Measurements from ENCODE around the gene CTXND1. TPM values are rescaled to one million over a fixed set of nuclear protein-coding genes. Genes with fewer than 3 reads are reported as not detected.

The CTXND1 gene
- total RNA-seq, 2 experiments from 2014 or later: not detected

DNA sequence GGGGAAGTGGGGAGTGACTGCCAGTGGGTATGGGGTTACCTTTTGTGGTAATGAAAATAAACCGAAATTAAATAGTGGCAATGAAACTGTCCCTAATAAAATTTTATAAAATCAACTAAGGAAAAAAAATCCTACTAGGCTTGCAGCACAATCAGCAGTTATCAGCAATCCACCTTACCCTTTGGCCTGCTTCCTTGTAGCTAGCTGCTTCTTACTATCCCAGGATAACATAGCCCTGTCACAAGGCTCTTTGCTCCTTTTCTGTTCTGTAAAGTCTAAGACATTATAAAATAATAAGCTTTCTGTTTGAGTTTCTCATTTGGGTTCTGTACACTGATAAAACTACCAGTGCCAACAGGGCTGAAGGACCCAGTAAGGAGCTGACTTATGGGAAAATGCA is 23.0 kb upstream of the CTXND1 start:
- ChIA-PET CTCF (no interaction called here), POLR2A (no interaction called here)
- no peak overlapping the region for H3K27ac Mint-ChIP-seq

DNA sequence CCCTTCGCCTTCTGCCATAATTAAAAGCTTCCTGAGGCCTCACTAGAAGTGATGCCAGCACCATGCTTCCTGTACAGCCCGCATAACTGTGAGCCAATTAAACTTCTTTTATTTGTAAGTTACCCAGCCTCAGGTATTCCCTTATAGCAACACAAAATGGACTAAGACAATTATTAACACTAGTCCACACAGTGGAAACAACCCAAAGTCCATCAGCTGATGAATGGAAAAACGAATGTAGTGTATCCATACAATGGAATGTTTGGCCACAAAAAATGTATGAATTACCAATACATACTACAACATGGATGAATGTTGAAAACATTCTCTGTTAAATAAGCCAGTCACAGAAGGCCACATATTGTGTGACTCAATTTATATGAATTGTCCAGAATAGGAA is 22.5 kb upstream of the CTXND1 start:
- Mint-ChIP-seq H3K9me3 (ENCODE audit: low read depth) (no peaks in the 10 kb centered on the region), H3K27me3 (peaks cover 4% of the 10 kb centered on the region), H3K36me3 (ENCODE audit: low read depth) (no peaks in the 10 kb centered on the region), H3K4me1 (no peaks in the 10 kb centered on the region), H3K4me3 (no peak overlapping the region), H3K27ac (no peak overlapping the region)
- POLR2A ChIA-PET: no interaction called here
- ATAC-seq (no peak), DNase-seq (no peak)
- CTCF ChIA-PET: no interaction called here
- intact Hi-C loops (cut with DNase I, micrococcal nuclease): no loop called here

More for the DNA sequence above, 23.0 kb upstream of the CTXND1 start:
- ATAC-seq: no peak
- intact Hi-C loops (cut with DNase I, micrococcal nuclease): no loop called here
- Mint-ChIP-seq H3K4me3 (no peak overlapping the region), H3K36me3 (ENCODE audit: low read depth) (no peaks in the 10 kb centered on the region), H3K9me3 (ENCODE audit: low read depth) (no peaks in the 10 kb centered on the region), H3K27me3 (peaks cover 6% of the 10 kb centered on the region), H3K4me1 (no peaks in the 10 kb centered on the region)
- DNase-seq: no peak

DNA sequence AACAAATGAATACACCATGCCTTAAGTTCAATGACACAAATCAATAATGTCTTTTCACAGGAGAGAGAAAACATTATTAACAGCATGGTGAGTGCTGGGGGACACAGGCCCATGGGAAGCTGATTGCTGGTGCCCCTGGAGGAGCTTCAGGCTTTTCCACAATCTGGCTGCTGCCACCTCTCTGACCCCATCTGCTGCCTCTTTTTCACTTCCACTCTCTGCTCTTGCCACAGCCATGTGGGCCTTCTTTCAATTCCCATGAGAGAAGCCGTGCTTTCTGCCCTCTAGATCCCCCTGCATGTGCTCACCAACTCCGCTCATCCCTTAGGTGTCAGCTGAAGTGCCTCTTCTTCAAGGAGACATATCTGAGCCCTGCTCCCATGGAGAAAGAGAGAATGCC is 21.0 kb upstream of the CTXND1 start:
- ChIA-PET CTCF (interaction anchor here (0.6 kb wide), 1 partner anchor 96 kb away, joined by 3 read pairs; no protein-coding TSS in a partner anchor), POLR2A (no interaction called here)
- peaks cover 11% of the 10 kb centered on the region for H3K27me3 Mint-ChIP-seq
- H3K4me3 Mint-ChIP-seq: no peak overlapping the region
- intact Hi-C loops (cut with DNase I, micrococcal nuclease): no loop called here
- ATAC-seq: no peak
- no peaks in the 10 kb centered on the region for H3K9me3 Mint-ChIP-seq (ENCODE audit: low read depth)
- H3K36me3 Mint-ChIP-seq (ENCODE audit: low read depth): no peaks in the 10 kb centered on the region
- no peak for DNase-seq
- H3K27ac Mint-ChIP-seq: no peak overlapping the region
- H3K4me1 Mint-ChIP-seq: no peaks in the 10 kb centered on the region

DNA sequence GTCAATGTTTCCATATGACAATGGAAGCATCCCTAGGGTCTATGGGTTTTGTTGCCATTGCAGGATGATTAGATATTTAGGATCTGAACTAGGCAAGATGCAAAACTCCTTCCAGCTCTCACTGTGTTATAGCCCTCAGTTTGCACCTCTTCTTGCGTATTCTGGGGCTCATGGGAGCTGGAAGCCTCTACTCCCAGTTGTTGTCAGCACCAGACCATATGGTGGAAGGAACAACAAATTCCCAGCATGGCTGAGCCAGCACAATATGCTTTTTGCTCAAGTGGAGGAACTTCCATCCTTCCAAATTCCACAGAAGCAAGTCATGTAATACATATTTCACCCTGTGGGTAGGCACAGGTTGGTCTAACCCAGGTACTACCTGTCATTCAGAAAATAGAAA is 18.5 kb upstream of the CTXND1 start:
- Mint-ChIP-seq H3K36me3 (ENCODE audit: low read depth) (no peaks in the 10 kb centered on the region), H3K27ac (no peak overlapping the region), H3K4me1 (no peaks in the 10 kb centered on the region), H3K27me3 (peaks cover 16% of the 10 kb centered on the region), H3K9me3 (ENCODE audit: low read depth) (no peaks in the 10 kb centered on the region), H3K4me3 (no peak overlapping the region)
- ATAC-seq: no peak
- no peak for DNase-seq
- intact Hi-C loops (cut with DNase I, micrococcal nuclease): no loop called here
- POLR2A ChIA-PET: no interaction called here
- CTCF ChIA-PET: no interaction called here

DNA sequence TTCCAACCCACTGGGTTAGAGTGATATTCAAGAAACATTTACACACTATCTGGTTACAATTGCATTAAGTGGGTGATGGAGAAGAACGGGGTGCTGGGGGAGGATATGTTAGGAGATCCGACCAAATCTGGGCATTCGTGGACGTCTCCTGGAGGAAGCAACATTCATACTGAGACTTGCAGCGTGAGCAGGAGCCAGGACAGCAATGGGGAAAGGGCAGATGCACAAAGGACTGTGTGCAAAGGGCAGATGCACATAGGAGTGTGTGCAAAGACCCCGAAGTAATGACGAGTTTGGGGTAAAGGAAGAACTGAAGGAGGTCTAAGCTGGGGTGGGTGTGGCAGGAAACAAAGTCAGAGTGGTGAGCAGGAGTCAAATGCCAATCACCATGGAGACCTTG is 16.1 kb upstream of the CTXND1 start:
- Mint-ChIP-seq H3K27ac (no peak overlapping the region), H3K9me3 (ENCODE audit: low read depth) (no peaks in the 10 kb centered on the region), H3K4me3 (no peak overlapping the region), H3K27me3 (peaks cover 20% of the 10 kb centered on the region), H3K36me3 (ENCODE audit: low read depth) (no peaks in the 10 kb centered on the region), H3K4me1 (no peaks in the 10 kb centered on the region)
- no peak for ATAC-seq
- DNase-seq: no peak
- CTCF ChIA-PET: no interaction called here
- intact Hi-C loops (cut with DNase I, micrococcal nuclease): no loop called here
- POLR2A ChIA-PET: no interaction called here

DNA sequence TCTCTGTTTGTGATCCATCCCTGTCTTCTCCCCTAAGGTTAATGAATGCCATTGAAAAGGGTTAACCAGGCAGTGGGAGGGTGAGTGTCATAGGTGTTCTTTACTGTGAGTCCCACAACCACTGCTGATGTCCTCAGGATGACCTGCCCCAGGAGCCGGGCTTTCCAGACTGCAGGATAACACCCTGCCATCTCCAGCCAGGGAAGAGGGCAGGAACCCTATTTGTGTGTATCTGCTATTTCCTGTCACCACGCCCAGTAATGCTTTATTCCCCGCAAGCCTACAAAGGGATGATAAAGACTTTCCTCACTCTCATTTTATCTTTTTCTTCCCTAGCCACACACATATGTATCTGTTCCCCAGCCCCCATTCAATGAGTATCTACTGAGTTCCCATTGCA is 15.6 kb upstream of the CTXND1 start:
- CTCF ChIA-PET: no interaction called here
- no peaks in the 10 kb centered on the region for H3K4me1 Mint-ChIP-seq
- H3K36me3 Mint-ChIP-seq (ENCODE audit: low read depth): no peaks in the 10 kb centered on the region
- intact Hi-C loops (cut with DNase I, micrococcal nuclease): no loop called here
- no peak overlapping the region for H3K27ac Mint-ChIP-seq
- DNase-seq (no peak), ATAC-seq (no peak)
- H3K9me3 Mint-ChIP-seq (ENCODE audit: low read depth): no peaks in the 10 kb centered on the region
- H3K4me3 Mint-ChIP-seq: no peak overlapping the region
- H3K27me3 Mint-ChIP-seq: peaks cover 20% of the 10 kb centered on the region
- POLR2A ChIA-PET: no interaction called here

DNA sequence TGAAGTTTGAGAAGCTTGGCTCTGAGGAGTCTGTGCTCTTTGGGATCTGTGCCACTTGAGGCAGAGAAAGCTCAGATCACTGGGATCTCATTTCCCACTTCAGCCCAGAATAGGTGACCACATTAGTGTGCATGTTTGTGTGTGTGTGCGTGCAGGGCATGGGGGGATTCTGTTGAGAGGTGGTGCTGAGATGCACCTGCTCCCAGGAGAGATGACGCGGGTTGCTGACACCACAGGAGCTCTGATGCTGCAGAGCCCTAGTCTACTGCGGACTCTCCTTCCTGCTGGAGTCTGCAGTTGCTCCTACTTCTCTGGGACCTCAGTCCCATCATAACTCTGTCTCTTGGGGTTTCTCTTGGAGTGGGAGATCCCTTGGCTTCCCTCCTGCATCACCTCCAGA is 14.7 kb upstream of the CTXND1 start:
- Mint-ChIP-seq H3K4me1 (no peaks in the 10 kb centered on the region), H3K4me3 (no peak overlapping the region), H3K36me3 (ENCODE audit: low read depth) (no peaks in the 10 kb centered on the region), H3K9me3 (ENCODE audit: low read depth) (no peaks in the 10 kb centered on the region), H3K27ac (no peak overlapping the region), H3K27me3 (peaks cover 24% of the 10 kb centered on the region)
- intact Hi-C loops (cut with DNase I, micrococcal nuclease): no loop called here
- ChIA-PET CTCF (no interaction called here), POLR2A (no interaction called here)
- no peak for DNase-seq
- ATAC-seq: no peak

DNA sequence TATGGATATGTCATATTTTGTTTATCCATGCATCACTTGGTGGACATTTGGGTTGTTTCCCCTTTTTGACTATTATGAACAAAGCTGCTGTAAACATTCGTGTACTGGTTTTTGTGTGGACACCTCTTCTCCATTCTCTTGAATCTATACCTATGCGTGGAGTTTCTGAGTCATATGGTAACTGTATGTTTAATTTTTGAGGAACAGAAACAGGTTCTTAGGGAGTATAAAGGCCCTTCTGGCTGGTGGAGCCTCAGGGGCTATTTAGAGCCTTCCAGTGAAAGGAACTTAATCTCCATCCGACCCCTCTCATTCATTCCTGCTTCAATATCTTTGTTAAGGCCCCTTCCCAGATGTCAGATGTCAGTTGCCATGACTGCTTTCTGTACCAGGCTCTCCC is 14.1 kb upstream of the CTXND1 start:
- Mint-ChIP-seq H3K36me3 (ENCODE audit: low read depth) (no peaks in the 10 kb centered on the region), H3K27ac (no peak overlapping the region), H3K9me3 (ENCODE audit: low read depth) (no peaks in the 10 kb centered on the region), H3K4me1 (no peaks in the 10 kb centered on the region), H3K27me3 (peaks cover 24% of the 10 kb centered on the region), H3K4me3 (no peak overlapping the region)
- ChIA-PET CTCF (no interaction called here), POLR2A (no interaction called here)
- no peak for DNase-seq
- intact Hi-C loops (cut with DNase I, micrococcal nuclease): no loop called here
- no peak for ATAC-seq

DNA sequence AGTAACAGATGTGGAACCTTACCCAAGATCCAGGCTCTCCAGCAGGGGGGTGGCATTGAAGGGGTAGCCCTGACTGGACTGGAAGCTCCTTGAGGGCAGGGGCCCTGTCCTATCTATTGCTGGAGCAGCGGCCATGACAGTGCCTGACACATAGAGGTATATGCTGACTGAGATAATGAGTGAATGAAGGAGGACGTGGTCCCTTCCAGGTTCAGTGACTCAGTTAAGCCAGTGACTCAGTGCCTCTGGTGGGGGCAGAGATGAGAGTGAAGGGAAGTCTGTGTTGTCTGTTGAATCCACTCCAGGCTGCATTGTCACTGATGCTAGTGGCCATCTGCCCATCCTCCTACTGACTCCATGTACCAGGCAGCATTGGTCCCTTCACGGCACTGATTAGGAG is 13.0 kb upstream of the CTXND1 start:
- H3K27ac Mint-ChIP-seq: no peak overlapping the region
- POLR2A ChIA-PET: no interaction called here
- H3K4me1 Mint-ChIP-seq: no peaks in the 10 kb centered on the region
- ATAC-seq: peak; percentile 100
- CTCF ChIA-PET: interaction anchor here (1.0 kb wide), 1 partner anchor 318 kb away, joined by 3 read pairs; no protein-coding TSS in a partner anchor
- intact Hi-C loops (cut with DNase I, micrococcal nuclease): no loop called here
- H3K4me3 Mint-ChIP-seq: no peak overlapping the region
- no peaks in the 10 kb centered on the region for H3K36me3 Mint-ChIP-seq (ENCODE audit: low read depth)
- no peaks in the 10 kb centered on the region for H3K9me3 Mint-ChIP-seq (ENCODE audit: low read depth)
- peaks cover 25% of the 10 kb centered on the region for H3K27me3 Mint-ChIP-seq
- peak; percentile 63 for DNase-seq

DNA sequence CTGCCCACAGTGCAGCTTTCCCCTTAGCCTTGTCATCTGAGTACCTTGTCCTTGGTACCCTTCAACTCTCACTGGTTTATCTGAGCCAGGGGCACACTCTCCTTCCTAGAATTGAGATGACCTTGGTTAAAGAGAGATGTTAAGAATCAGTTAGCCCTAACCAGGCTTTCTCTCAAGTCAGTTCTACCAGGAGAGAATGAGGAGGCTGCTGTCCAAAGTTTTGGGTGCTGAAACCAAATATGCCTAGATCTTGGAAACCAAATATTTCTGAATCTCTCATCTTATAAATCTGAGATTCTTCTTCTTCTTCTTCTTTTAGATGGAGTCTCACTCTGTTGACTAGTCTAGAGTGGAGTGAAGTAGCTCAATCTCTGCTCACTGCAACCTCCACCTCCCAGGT is 12.0 kb upstream of the CTXND1 start:
- DNase-seq (no peak), ATAC-seq (no peak)
- Mint-ChIP-seq H3K9me3 (ENCODE audit: low read depth) (no peaks in the 10 kb centered on the region), H3K36me3 (ENCODE audit: low read depth) (no peaks in the 10 kb centered on the region), H3K4me1 (no peaks in the 10 kb centered on the region), H3K4me3 (no peak overlapping the region), H3K27me3 (peaks cover 35% of the 10 kb centered on the region), H3K27ac (no peak overlapping the region)
- CTCF ChIA-PET: interaction anchor here (0.6 to 1.0 kb wide), 2 partner anchors 317 to 529 kb away, joined by 3 to 4 read pairs; no protein-coding TSS in a partner anchor
- intact Hi-C loops (cut with DNase I, micrococcal nuclease): no loop called here
- POLR2A ChIA-PET: no interaction called here

DNA sequence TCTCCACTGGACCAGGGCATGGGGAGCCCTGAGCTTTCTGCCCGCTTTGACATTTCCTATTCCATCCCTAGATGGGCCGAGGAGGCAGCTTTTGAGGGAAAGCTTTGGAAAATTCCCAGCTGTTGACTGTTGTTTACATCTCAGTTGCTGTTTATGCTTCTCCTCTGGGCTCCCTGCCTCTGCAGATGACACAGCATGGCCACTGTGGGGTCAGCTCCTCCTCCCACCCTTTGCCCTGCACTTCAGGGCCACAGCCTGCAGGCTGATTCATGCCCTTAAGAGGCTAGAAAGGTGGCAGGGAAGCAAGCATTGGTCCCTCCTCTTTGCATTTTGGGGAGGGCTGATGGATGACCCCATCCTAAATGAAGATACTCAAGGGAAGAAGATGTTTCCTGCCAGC is 8.5 kb upstream of the CTXND1 start:
- H3K9me3 Mint-ChIP-seq (ENCODE audit: low read depth): no peaks in the 10 kb centered on the region
- no peaks in the 10 kb centered on the region for H3K4me1 Mint-ChIP-seq
- ATAC-seq (no peak), DNase-seq (no peak)
- POLR2A ChIA-PET: no interaction called here
- H3K27me3 Mint-ChIP-seq: peaks cover 44% of the 10 kb centered on the region
- intact Hi-C loops (cut with DNase I, micrococcal nuclease): no loop called here
- H3K4me3 Mint-ChIP-seq: no peak overlapping the region
- no peaks in the 10 kb centered on the region for H3K36me3 Mint-ChIP-seq (ENCODE audit: low read depth)
- CTCF ChIA-PET: no interaction called here
- H3K27ac Mint-ChIP-seq: no peak overlapping the region

DNA sequence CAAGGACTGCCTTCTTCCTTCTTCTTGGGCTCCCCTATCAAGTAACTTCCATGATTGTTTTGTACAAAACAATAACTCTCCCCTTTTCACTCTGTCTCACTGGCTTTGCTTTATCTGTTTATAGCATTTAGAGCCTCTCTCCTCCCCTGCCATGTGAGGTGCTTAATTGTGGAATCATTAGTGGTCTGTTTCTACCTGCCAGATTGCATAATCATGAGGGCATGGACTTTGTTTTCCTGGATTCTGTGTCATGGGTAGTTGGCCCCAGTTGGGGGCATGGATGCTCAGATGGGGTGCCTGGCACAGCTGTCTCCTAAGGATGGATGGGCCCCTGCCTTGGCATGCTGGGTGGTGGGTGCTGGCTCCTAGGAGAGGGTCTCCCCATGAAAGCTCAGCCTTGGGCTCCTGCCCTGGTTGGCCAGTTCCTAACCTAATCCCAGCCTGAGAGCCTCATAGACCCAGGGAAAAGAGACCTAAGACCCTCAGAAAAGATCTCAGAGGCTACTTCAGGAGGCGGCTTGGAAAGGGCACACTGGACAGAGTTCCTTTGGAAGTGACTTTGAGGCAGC is 8.0 kb upstream of the CTXND1 start:
- H3K4me1 Mint-ChIP-seq: no peaks in the 10 kb centered on the region
- ATAC-seq (no peak), DNase-seq (no peak)
- no peaks in the 10 kb centered on the region for H3K9me3 Mint-ChIP-seq (ENCODE audit: low read depth)
- CTCF ChIA-PET: no interaction called here
- intact Hi-C loops (cut with DNase I, micrococcal nuclease): no loop called here
- H3K4me3 Mint-ChIP-seq: no peak overlapping the region
- POLR2A ChIA-PET: no interaction called here
- H3K27me3 Mint-ChIP-seq: peaks cover 44% of the 10 kb centered on the region
- H3K27ac Mint-ChIP-seq: no peak overlapping the region
- H3K36me3 Mint-ChIP-seq (ENCODE audit: low read depth): no peaks in the 10 kb centered on the region

Data from activated CD4-positive, alpha-beta T cell treated with anti-CD3 and anti-CD28 coated beads for 36 hours (primary cell).